OCI-LY7 (cell line): ENCODE results near the gene TXNDC17.

Experiments
- EZH2phosphoT487 ChIP-seq: fragments of 200-600 bp; sonication (generic); IDR thresholded peaks from 2 replicates; pipeline ENCODE4 v1.6.1; 2018; ENCODE audit warnings: low read depth, borderline replicate concordance, mild to moderate bottlenecking, mixed run types, antibody characterized with exemption, low read length, moderate library complexity, mixed read lengths
- TF ChIP-seq, protein P1 (sequence below): fragments of 200-600 bp; sonication (generic); conservative IDR thresholded peaks from 2 replicates; pipeline ENCODE4 v1.5.1; 2014; ENCODE audit warnings: mild to moderate bottlenecking, antibody characterized with exemption, low read length, moderate library complexity, mixed read lengths

GRCh38 chr17:6660805-6661463 is 20.1 kb downstream of the TXNDC17 start:
- TF ChIP-seq EZH2phosphoT487: no peak
- TF ChIP-seq, protein P1, sequence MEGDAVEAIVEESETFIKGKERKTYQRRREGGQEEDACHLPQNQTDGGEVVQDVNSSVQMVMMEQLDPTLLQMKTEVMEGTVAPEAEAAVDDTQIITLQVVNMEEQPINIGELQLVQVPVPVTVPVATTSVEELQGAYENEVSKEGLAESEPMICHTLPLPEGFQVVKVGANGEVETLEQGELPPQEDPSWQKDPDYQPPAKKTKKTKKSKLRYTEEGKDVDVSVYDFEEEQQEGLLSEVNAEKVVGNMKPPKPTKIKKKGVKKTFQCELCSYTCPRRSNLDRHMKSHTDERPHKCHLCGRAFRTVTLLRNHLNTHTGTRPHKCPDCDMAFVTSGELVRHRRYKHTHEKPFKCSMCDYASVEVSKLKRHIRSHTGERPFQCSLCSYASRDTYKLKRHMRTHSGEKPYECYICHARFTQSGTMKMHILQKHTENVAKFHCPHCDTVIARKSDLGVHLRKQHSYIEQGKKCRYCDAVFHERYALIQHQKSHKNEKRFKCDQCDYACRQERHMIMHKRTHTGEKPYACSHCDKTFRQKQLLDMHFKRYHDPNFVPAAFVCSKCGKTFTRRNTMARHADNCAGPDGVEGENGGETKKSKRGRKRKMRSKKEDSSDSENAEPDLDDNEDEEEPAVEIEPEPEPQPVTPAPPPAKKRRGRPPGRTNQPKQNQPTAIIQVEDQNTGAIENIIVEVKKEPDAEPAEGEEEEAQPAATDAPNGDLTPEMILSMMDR: no peak
